Colonic mucosa (tissue), 4 donors: ENCODE data around the gene SLC9A5. TPM values are rescaled to one million over a fixed set of nuclear protein-coding genes. Genes with fewer than 3 reads are reported as not detected.

Source experiments
- DNase-seq: peaks from one replicate; pipeline ENCODE4 v3.0.0-alpha.2; 2020
- H3K27ac ChIP-seq: fragments of 200-600 bp; one replicate; pipeline ENCODE4 v1.8.0; 2021
- H3K27me3 ChIP-seq: fragments of 200-600 bp; one replicate; pipeline ENCODE4 v1.8.0; 2021
- H3K36me3 ChIP-seq: fragments of 200-600 bp; one replicate; pipeline ENCODE4 v1.8.0; 2021
- H3K4me1 ChIP-seq: fragments of 200-600 bp; one replicate; pipeline ENCODE4 v1.8.0; 2021; ENCODE audit warnings: mild to moderate bottlenecking
- H3K4me3 ChIP-seq: fragments of 200-600 bp; one replicate; pipeline ENCODE4 v1.8.0; 2021
- H3K9ac ChIP-seq, 2 donors: one replicate each; pipeline ENCODE4 v1.7.0; 2013; ENCODE audit warnings: control low read depth in 2 of 2, low read depth in 2 of 2, low read length in 2 of 2
- H3K9me3 ChIP-seq: fragments of 200-600 bp; one replicate; pipeline ENCODE4 v1.8.0; 2021
- intact Hi-C: fragments of 100-400 bp; cut with DNase I; formaldehyde crosslinking; loops from one replicate; pipeline ENCODE4 v1.14.1; 2022
- total RNA-seq, 2 donors: library from RNA; stranded (reverse); fragmentation: NEBNext Ultra II Directional in 1 of 2; extraction: Animal tissue kit (Norgen Biotek cat#: 25700) in 1 of 2; gene quantifications; one replicate each; pipeline ENCODE4 v1.2.1, GENCODE V29; 2021
- TF ChIP-seq, protein P1 (sequence below): fragments of 200-600 bp; IDR thresholded peaks from one replicate; pipeline ENCODE4 v1.8.0; 2022; ENCODE audit warnings: antibody characterized with exemption, mild to moderate bottlenecking
- donor health status: healthy.
- donor health status: DM: no; HTN: no; CAD: no.
- donor health status: DM: no; HTN: no; CAD: no.

The SLC9A5 gene
- total RNA-seq, 2 donors from 2014 or later, result 0.48 to 2.1 TPM

DNA sequence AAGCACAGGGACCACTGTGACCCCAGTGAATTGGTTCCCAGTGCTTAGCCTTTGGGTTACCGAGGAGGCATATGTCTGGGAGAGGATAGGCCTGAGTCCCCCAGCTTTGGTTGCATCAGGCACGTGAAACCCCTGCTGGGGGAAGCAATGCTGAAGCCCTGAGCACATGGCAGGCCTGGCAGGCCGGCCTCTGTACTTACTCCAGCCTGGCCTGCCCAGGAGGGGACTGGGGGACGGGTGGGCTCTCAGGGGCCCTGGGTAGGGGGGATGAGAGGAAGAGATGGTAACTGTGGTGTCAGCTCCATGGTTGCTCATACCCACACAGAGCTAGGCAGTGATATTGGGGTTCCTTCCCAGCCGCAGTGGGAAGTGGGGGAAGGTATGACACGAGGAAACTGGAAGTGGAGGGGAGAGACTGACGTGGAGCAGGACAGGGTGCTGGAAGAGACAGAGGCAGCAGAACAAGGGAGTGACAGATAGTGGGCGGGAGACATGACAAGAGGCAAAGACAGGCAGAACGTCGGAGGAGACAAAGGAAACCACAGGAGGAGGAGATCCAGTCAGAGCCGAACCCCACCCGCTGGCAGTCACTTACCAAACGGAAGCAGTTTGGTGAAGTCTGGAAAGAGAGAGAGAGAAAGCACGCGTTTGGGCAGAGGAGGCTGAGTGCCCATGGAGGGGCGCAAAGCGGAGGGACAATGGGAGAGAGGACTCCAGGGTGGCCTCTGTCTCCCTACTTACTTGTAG lies 12.8 kb upstream of the SLC9A5 start:
- TF ChIP-seq, protein P1, sequence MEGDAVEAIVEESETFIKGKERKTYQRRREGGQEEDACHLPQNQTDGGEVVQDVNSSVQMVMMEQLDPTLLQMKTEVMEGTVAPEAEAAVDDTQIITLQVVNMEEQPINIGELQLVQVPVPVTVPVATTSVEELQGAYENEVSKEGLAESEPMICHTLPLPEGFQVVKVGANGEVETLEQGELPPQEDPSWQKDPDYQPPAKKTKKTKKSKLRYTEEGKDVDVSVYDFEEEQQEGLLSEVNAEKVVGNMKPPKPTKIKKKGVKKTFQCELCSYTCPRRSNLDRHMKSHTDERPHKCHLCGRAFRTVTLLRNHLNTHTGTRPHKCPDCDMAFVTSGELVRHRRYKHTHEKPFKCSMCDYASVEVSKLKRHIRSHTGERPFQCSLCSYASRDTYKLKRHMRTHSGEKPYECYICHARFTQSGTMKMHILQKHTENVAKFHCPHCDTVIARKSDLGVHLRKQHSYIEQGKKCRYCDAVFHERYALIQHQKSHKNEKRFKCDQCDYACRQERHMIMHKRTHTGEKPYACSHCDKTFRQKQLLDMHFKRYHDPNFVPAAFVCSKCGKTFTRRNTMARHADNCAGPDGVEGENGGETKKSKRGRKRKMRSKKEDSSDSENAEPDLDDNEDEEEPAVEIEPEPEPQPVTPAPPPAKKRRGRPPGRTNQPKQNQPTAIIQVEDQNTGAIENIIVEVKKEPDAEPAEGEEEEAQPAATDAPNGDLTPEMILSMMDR, result no peak
- no peaks in the 10 kb centered on the region for H3K9me3 ChIP-seq
- peaks cover 10% of the 10 kb centered on the region for H3K36me3 ChIP-seq
- H3K9ac ChIP-seq, result no peak overlapping the region
- H3K4me1 ChIP-seq, result peaks cover 6% of the 10 kb centered on the region
- intact Hi-C loops, result no loop called here
- H3K27ac ChIP-seq, result no peak overlapping the region
- no peaks in the 10 kb centered on the region for H3K27me3 ChIP-seq
- no peak overlapping the region for H3K4me3 ChIP-seq
- no peak for DNase-seq

DNA sequence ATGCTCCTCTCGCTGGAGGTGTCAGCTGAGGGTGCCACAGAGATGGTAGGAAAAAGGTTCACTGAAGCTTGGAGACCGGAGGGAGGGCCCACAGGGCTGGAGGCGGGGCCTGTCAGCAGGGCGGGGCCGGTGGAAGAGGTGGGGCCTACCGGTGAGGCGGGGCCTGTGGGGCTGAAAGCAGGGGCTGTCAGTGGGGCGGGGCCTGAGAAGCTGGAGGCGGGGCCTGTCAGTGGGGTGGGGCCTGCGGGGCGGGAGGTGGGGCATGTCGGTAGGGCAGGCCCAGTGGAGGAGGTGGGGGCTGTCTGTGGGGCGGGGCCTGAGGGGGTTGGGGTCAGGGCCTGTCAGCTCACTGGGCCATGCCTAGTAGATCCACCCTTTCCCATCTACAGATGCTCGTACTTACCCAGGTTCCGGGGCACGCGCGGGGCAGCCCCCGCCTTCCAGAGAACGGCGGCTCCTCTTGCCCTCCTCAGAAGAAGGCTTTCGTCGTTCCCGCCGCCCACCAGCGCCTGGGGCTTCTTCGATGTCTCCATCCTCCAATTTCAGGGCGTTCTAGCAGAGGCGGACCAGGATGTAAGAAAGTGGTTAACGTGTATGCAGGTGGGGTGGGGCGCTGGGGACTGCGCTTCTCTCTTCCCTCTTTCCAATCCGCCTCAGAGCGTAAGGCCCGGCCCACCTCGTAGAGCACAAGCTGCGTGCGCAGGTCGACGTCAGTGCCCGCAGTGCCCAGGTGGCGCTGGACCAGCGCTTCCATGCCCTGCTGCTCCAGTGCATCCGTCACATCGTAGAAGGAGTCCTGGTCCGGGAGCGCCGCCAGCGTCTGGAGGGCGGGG lies 12.0 kb upstream of the SLC9A5 start:
- Histone ChIP-seq H3K4me1 (peaks cover 14% of the 10 kb centered on the region), H3K27me3 (no peaks in the 10 kb centered on the region), H3K9ac (no peak overlapping the region), H3K36me3 (peaks cover 2% of the 10 kb centered on the region), H3K9me3 (no peaks in the 10 kb centered on the region), H3K27ac (no peak overlapping the region), H3K4me3 (no peak overlapping the region)
- peak; percentile 67 for DNase-seq
- TF ChIP-seq, protein P1, result no peak
- intact Hi-C loops, result no loop called here

DNA sequence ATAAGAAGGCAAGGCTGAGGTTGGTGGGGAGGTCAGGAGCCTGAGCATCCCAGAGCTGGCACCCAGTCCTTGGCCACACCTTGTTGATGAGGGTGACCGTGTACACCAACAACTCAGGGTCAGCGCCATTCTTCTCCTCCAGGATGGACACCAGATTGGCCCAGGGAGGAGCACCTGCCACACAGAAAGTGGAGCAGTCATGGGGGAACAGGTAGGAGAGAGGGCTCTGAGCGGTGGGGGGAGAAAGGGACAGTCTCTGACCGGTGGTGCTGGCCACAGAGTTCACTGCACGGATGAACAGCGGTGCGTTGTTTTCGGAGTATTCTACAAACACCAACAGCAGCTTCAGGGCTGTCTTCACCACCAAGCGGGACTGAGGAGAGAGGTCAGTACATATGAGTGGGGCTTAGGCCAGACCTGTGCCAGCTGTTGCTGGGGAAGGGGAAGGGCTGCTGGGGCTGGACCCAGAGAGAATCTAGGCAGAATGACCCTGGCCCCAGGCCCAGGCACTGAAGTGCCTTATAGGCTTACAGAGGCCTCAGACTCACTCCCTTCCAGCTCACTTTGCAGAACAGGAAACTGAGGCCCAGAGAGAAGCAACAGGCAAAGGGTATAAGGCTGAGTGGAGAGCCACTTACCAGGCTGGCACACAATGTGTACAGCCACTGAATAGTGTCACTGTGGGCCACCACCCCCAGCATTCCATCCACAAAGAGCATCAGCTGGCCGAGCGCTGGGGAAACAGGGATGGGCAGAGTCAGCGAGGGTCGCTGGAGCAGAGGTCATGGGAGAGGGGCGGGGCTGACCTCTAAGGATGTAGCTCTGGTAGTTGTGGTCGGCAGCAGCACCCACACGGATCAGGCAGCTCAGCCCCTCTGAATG lies 11.1 kb upstream of the SLC9A5 start:
- no peaks in the 10 kb centered on the region for H3K9me3 ChIP-seq
- H3K4me1 ChIP-seq, result peaks cover 22% of the 10 kb centered on the region
- no peak overlapping the region for H3K27ac ChIP-seq
- DNase-seq, result no peak
- H3K36me3 ChIP-seq, result no peaks in the 10 kb centered on the region
- H3K27me3 ChIP-seq, result no peaks in the 10 kb centered on the region
- no peak overlapping the region for H3K4me3 ChIP-seq
- no peak overlapping the region for H3K9ac ChIP-seq
- intact Hi-C loops, result no loop called here
- TF ChIP-seq, protein P1, result no peak

DNA sequence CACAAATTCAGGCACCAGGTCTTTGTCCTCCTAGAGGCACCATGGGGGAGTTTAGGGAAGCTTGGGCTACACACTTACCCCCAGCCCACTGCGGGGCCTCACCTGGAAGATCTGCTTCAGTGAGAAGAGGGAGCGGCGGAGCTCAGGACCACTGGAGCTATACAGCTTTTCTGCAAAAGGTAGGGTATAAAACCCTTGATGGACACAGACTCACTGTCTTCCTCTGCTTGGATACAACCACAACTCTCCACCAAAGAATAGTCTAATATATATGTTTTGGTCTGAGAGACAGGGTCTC lies 10.6 kb upstream of the SLC9A5 start:
- Histone ChIP-seq H3K4me1 (peaks cover 22% of the 10 kb centered on the region), H3K4me3 (no peak overlapping the region), H3K27me3 (no peaks in the 10 kb centered on the region), H3K9me3 (no peaks in the 10 kb centered on the region), H3K36me3 (no peaks in the 10 kb centered on the region), H3K27ac (no peak overlapping the region), H3K9ac (no peak overlapping the region)
- TF ChIP-seq, protein P1, result no peak
- DNase-seq, result no peak
- intact Hi-C loops, result no loop called here

DNA sequence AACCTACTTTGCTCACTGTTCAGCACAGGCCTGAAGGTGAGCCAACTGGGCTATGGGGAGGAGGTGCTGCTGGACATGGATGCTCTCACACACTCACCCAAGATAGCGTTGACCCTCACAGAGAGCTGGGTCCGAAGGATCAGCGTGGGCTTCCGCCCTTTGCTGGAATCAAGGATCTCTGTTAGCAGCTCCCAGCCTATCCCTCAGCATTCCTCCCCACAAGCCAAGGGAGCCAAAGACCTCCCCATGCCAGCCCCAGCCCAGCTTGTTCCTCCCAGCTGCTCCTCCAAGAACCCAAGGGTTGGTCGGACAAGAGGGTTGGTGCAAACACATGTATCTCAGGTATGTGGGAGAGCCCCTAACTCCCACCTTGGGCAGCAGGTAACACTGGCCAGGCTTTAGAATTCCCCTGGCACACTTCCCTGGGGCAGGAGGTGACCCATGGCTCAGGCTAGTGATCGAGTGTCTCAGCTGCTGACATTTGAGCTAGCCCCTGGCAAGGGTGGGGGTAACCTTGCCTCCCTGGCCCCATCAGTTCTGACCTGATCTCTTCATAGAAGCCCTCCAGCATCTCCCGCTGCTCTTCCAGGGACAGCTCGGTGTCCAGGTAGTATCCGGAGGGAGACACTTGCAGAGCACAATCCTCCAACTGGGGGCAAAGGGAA lies 9.8 kb upstream of the SLC9A5 start:
- no peak overlapping the region for H3K27ac ChIP-seq
- H3K9ac ChIP-seq, result no peak overlapping the region
- no peak for DNase-seq
- no peak overlapping the region for H3K4me3 ChIP-seq
- no peaks in the 10 kb centered on the region for H3K9me3 ChIP-seq
- H3K36me3 ChIP-seq, result no peaks in the 10 kb centered on the region
- peaks cover 22% of the 10 kb centered on the region for H3K4me1 ChIP-seq
- no peaks in the 10 kb centered on the region for H3K27me3 ChIP-seq
- intact Hi-C loops, result no loop called here
- TF ChIP-seq, protein P1, result no peak
